ENCODE measurements around the gene FBXW11.

GRCh38 chr5:171838066-171838465 is 168.4 kb downstream of the FBXW11 start:
- TF ChIP-seq POLR2A (IDR thresholded peaks at IDR 0.05) (no peak), EP300 (IDR thresholded peaks at IDR 0.05) (no peak), POLR2AphosphoS5 (IDR thresholded peaks at IDR 0.05) (no peak)
- TF ChIP-seq, protein P1, sequence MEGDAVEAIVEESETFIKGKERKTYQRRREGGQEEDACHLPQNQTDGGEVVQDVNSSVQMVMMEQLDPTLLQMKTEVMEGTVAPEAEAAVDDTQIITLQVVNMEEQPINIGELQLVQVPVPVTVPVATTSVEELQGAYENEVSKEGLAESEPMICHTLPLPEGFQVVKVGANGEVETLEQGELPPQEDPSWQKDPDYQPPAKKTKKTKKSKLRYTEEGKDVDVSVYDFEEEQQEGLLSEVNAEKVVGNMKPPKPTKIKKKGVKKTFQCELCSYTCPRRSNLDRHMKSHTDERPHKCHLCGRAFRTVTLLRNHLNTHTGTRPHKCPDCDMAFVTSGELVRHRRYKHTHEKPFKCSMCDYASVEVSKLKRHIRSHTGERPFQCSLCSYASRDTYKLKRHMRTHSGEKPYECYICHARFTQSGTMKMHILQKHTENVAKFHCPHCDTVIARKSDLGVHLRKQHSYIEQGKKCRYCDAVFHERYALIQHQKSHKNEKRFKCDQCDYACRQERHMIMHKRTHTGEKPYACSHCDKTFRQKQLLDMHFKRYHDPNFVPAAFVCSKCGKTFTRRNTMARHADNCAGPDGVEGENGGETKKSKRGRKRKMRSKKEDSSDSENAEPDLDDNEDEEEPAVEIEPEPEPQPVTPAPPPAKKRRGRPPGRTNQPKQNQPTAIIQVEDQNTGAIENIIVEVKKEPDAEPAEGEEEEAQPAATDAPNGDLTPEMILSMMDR (IDR thresholded peaks at IDR 0.05) = no peak

Data from suprapubic skin (tissue), 4 donors.